Measurements from ENCODE around the gene CCDC187.

CCDC187 gene

GRCh38 chr9:136283291-136284235, 20.3 kb downstream of the CCDC187 start:
- ATAC-seq (peak; percentile 89), DNase-seq (peak; percentile 84)

GRCh38 chr9:136282272-136282861, 21.5 kb downstream of the CCDC187 start:
- DNase-seq (no peak), ATAC-seq (no peak)

- DNase-seq (no peak), ATAC-seq (no peak)
Observed at GRCh38 chr9:136281421-136282271, 22.2 kb downstream of the CCDC187 start.

GRCh38 chr9:136280535-136281315, 23.2 kb downstream of the CCDC187 start:
- ATAC-seq (no peak), DNase-seq (no peak)

GRCh38 chr9:136279471-136279870, 24.4 kb downstream of the CCDC187 start:
- ATAC-seq (no peak), DNase-seq (no peak)

GRCh38 chr9:136278894-136279293, 25.0 kb downstream of the CCDC187 start:
- ATAC-seq (no peak), DNase-seq (no peak)

GRCh38 chr9:136278221-136278620, 25.7 kb downstream of the CCDC187 start:
- DNase-seq (no peak), ATAC-seq (no peak)

- DNase-seq (no peak), ATAC-seq (no peak)
Observed at GRCh38 chr9:136277746-136278145, 26.1 kb downstream of the CCDC187 start.

GRCh38 chr9:136276716-136277115, 27.2 kb downstream of the CCDC187 start:
- ATAC-seq (no peak), DNase-seq (no peak)

GRCh38 chr9:136275655-136276429, 28.1 kb downstream of the CCDC187 start:
- no peak for DNase-seq
- no peak for ATAC-seq

GRCh38 chr9:136274786-136275654, 28.9 kb downstream of the CCDC187 start:
- DNase-seq: no peak

GRCh38 chr9:136273921-136274785, 29.7 kb downstream of the CCDC187 start:
- ATAC-seq (peak; percentile 25), DNase-seq (no peak)

More at GRCh38 chr9:136274786-136275654, 28.9 kb downstream of the CCDC187 start:
- ATAC-seq: peak; percentile 12

GRCh38 chr9:136273244-136273865, 30.5 kb downstream of the CCDC187 start:
- no peak for DNase-seq

GRCh38 chr9:136270173-136270705, 33.7 kb downstream of the CCDC187 start:
- DNase-seq (no peak), ATAC-seq (no peak)

More at GRCh38 chr9:136273244-136273865, 30.5 kb downstream of the CCDC187 start:
- no peak for ATAC-seq

- no peak for ATAC-seq
- DNase-seq: no peak
Observed at GRCh38 chr9:136268735-136269134, 35.2 kb downstream of the CCDC187 start.

GRCh38 chr9:136268318-136268717, 35.6 kb downstream of the CCDC187 start:
- no peak for ATAC-seq
- no peak for DNase-seq

GRCh38 chr9:136267261-136268111, 36.4 kb downstream of the CCDC187 start:
- ATAC-seq (peak; percentile 95), DNase-seq (peak; percentile 85)

All from stimulated activated naive CD8-positive, alpha-beta T cell treated with anti-CD3 and anti-CD28 coated beads, Interleukin-15, Interleukin-2, amounts not matched to agents 100 U/mL and 50 U/mL, for 24 hours (primary cell).